Smooth muscle cell (in vitro differentiated cells): ENCODE measurements around the gene CLPTM1. TPM values are rescaled to one million over a fixed set of nuclear protein-coding genes. Genes with fewer than 3 reads are reported as not detected.

Experiments used
- DNase-seq: peaks from one replicate; lab custom pipeline; 2025; ENCODE audit not compliant: unreplicated experiment; lab: John Stamatoyannopoulos, UW
- H2AFZ ChIP-seq: fragments of 200-600 bp; sonication (generic); 2 replicates; pipeline ENCODE4 v1.6.0; 2016; ENCODE audit warnings: antibody characterized with exemption, low read depth, mild to moderate bottlenecking
- H3F3A ChIP-seq: fragments of 200-600 bp; sonication (generic); 2 replicates; pipeline ENCODE4 v1.6.0; 2017; ENCODE audit warnings: antibody characterized with exemption, low read depth
- H3K27ac ChIP-seq: fragments of 200-600 bp; sonication (generic); 2 replicates; pipeline ENCODE4 v1.5.1; 2016; ENCODE audit warnings: low read depth, mild to moderate bottlenecking
- H3K27me3 ChIP-seq: fragments of 200-600 bp; sonication (generic); 2 replicates; pipeline ENCODE4 v1.6.1; 2016; ENCODE audit warnings: low read depth, mild to moderate bottlenecking
- H3K36me3 ChIP-seq: fragments of 200-600 bp; sonication (generic); 2 replicates; pipeline ENCODE4 v1.5.1; 2016; ENCODE audit warnings: low read depth
- H3K4me1 ChIP-seq: fragments of 200-600 bp; sonication (generic); 2 replicates; pipeline ENCODE4 v1.5.1; 2016; ENCODE audit warnings: low read depth
- H3K4me2 ChIP-seq: fragments of 200-600 bp; sonication (generic); 2 replicates; pipeline ENCODE4 v1.6.0; 2016; ENCODE audit warnings: mild to moderate bottlenecking
- H3K4me3 ChIP-seq: fragments of 200-600 bp; sonication (generic); 2 replicates; pipeline ENCODE4 v1.5.1; 2016; ENCODE audit warnings: mild to moderate bottlenecking
- H3K79me2 ChIP-seq: fragments of 200-600 bp; sonication (generic); 2 replicates; pipeline ENCODE4 v1.6.0; 2016; ENCODE audit warnings: low read depth, mild to moderate bottlenecking
- H3K9ac ChIP-seq: fragments of 200-600 bp; sonication (generic); 2 replicates; pipeline ENCODE4 v1.6.0; 2016; ENCODE audit warnings: low read depth
- H3K9me3 ChIP-seq: fragments of 200-600 bp; sonication (generic); replicated peaks from 2 replicates; pipeline ENCODE4 v1.5.1; 2016; ENCODE audit warnings: low read depth
- H4K20me1 ChIP-seq: fragments of 200-600 bp; sonication (generic); 2 replicates; pipeline ENCODE4 v1.6.0; 2016; ENCODE audit warnings: low read depth
- CTCF ChIP-seq: fragments of 200-600 bp; sonication (generic); IDR thresholded peaks from 2 replicates; pipeline ENCODE4 v1.5.1; 2017; ENCODE audit warnings: borderline replicate concordance, mild to moderate bottlenecking, antibody characterized with exemption; ENCODE audit not compliant: insufficient read depth, poor library complexity, severe bottlenecking
- WGBS: methylation state at CpG from one replicate; pipeline ENCODE4 v1.1.7; 2016; ENCODE audit warnings: low lambda C conversion rate; 5-methylcytosine and 5-hydroxymethylcytosine counted together
- polyA plus RNA-seq: library from polyadenylated mRNA; unstranded; fragments of >200 nt; fragmentation: Nextera tagmentation; extraction: Ambion mirVana; gene quantifications from 2 replicates; pipeline ENCODE4 v1.2.1, GENCODE V29; 2016
- total RNA-seq: library from RNA; depleted of rRNA; stranded (reverse); fragments of >200 nt; gene quantifications from 2 replicates; pipeline ENCODE4 v1.2.3, GENCODE V29; 2014

Gene CLPTM1
- total and polyA plus RNA-seq, 2 experiments from 2014 or later, result 41.9 to 62.1 TPM

GRCh38 chr19:45009625-45010255 is 54.6 kb downstream of the CLPTM1 start:
- no peaks in the 10 kb centered on the region for H3K27me3 ChIP-seq
- H3K36me3 ChIP-seq, result no peaks in the 10 kb centered on the region
- H2AFZ ChIP-seq, result no peak overlapping the region
- H3K4me3 ChIP-seq, result no peak overlapping the region
- H3K4me1 ChIP-seq, result no peaks in the 10 kb centered on the region
- no peaks in the 10 kb centered on the region for H3K9me3 ChIP-seq
- no peaks in the 10 kb centered on the region for H3F3A ChIP-seq
- no peak overlapping the region for H3K4me2 ChIP-seq
- H3K27ac ChIP-seq, result no peak overlapping the region
- no peak for TF ChIP-seq CTCF
- WGBS, result 88% methylated on average over 9 of the region's 9 CpGs
- H4K20me1 ChIP-seq, result peaks cover 8% of the 10 kb centered on the region
- no peak for DNase-seq
- no peaks in the 10 kb centered on the region for H3K79me2 ChIP-seq
- no peak overlapping the region for H3K9ac ChIP-seq

GRCh38 chr19:45010306-45010705 is 55.1 kb downstream of the CLPTM1 start:
- H3K9ac ChIP-seq, result no peak overlapping the region
- WGBS, result 55% methylated on average over 6 of the region's 6 CpGs
- no peaks in the 10 kb centered on the region for H3K4me1 ChIP-seq
- no peak overlapping the region for H3K4me2 ChIP-seq
- H2AFZ ChIP-seq, result no peak overlapping the region
- no peaks in the 10 kb centered on the region for H3K36me3 ChIP-seq
- H3K27me3 ChIP-seq, result no peaks in the 10 kb centered on the region
- TF ChIP-seq CTCF, result no peak
- H3F3A ChIP-seq, result no peaks in the 10 kb centered on the region
- H3K79me2 ChIP-seq, result no peaks in the 10 kb centered on the region
- no peaks in the 10 kb centered on the region for H3K9me3 ChIP-seq
- no peak overlapping the region for H3K27ac ChIP-seq
- no peak overlapping the region for H3K4me3 ChIP-seq
- H4K20me1 ChIP-seq, result peaks cover 8% of the 10 kb centered on the region
- DNase-seq, result no peak

GRCh38 chr19:45011959-45012358 is 56.8 kb downstream of the CLPTM1 start:
- no peaks in the 10 kb centered on the region for H3K27me3 ChIP-seq
- no peak overlapping the region for H3K4me3 ChIP-seq
- H3K36me3 ChIP-seq, result no peaks in the 10 kb centered on the region
- H3K9ac ChIP-seq, result no peak overlapping the region
- no peak for TF ChIP-seq CTCF
- no peak for DNase-seq
- peaks cover 4% of the 10 kb centered on the region for H4K20me1 ChIP-seq
- no peaks in the 10 kb centered on the region for H3F3A ChIP-seq
- no peaks in the 10 kb centered on the region for H3K79me2 ChIP-seq
- 97% methylated on average over 24 of the region's 42 CpGs for WGBS
- no peak overlapping the region for H2AFZ ChIP-seq
- no peaks in the 10 kb centered on the region for H3K9me3 ChIP-seq
- H3K4me2 ChIP-seq, result no peak overlapping the region
- no peaks in the 10 kb centered on the region for H3K4me1 ChIP-seq
- no peak overlapping the region for H3K27ac ChIP-seq
